HG03095 (cell line): ENCODE results near the gene CCDC12.

Experiments
- ATAC-seq: cut with Tn5 transposase; IDR thresholded peaks from one replicate; pipeline ENCODE4 v1.9.1; 2021; ENCODE audit warnings: moderate library complexity; ENCODE audit not compliant: unreplicated experiment

CCDC12 gene

DNA sequence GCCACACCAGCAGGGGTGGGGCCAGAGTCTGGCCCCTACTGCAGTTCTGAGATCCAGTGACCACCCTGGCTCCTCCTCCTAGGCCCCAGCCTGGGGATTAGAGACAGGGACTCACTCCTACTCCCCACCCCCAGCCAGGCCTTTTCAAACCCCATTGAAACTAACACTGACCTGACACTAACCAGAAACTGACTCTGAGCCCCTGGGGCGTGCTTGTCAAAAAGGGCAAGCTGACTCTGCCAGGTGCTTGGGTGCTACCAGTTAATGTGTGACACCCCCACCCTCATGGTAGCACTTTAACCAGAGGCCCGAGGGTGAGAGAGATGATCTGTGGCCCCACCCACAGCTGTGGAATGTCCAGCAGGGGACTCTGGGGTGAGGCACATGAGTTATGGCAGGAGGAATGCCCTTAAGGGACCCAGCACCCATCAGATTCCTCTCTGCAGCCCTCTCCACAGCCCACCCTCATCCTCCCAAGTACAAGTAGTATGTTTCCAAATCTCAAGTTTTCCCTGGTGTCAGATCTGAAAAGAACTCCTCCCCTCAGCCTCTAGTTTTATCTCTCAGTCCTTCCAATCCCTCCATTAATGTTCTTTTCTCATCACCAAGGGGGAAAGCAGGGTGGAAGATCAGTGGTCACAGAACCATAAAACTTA lies 97.6 kb downstream of the CCDC12 start:
- ATAC-seq: no peak

DNA sequence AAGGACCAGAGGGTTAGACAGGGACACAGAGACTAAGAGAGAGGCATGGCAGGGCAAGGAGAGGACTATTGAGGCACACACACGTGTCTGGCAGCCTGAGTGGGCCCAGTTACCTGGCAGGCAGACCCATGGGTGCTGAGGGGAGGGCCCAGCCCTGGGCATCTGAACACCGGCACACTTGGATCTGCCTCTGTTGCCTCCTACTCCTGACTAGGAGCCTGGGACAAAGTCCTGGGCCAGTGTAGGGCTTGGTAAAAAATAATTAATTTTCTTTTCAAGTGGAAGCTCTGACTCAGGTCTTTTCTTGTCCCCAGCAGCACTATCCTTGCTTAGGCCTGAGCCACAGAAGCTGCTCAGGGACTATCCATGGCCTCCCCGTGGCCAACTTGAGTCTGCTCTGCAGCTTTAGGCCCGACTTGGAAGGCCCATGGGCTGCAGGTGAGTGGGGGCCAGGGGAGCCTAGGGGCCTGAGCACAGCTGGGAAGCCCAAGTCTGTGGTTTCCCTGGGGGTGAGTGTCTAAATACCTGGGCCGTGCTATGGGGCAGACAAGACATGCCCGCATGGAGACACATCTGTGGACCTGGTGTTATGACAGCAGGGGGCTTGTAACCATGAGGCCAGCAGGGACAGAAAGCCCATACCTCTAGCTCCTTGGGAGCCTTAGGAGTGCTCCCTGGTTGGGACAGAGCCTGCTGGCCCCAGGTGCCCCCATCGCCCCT lies 99.0 kb downstream of the CCDC12 start, which contains the start of gene PTH1R:
TSS of gene PTH1R (plus strand) at position 316 of the 720 bp plus-strand sequence. CDS start 5,839 bp downstream, outside the sequence.
- ATAC-seq: no peak

DNA sequence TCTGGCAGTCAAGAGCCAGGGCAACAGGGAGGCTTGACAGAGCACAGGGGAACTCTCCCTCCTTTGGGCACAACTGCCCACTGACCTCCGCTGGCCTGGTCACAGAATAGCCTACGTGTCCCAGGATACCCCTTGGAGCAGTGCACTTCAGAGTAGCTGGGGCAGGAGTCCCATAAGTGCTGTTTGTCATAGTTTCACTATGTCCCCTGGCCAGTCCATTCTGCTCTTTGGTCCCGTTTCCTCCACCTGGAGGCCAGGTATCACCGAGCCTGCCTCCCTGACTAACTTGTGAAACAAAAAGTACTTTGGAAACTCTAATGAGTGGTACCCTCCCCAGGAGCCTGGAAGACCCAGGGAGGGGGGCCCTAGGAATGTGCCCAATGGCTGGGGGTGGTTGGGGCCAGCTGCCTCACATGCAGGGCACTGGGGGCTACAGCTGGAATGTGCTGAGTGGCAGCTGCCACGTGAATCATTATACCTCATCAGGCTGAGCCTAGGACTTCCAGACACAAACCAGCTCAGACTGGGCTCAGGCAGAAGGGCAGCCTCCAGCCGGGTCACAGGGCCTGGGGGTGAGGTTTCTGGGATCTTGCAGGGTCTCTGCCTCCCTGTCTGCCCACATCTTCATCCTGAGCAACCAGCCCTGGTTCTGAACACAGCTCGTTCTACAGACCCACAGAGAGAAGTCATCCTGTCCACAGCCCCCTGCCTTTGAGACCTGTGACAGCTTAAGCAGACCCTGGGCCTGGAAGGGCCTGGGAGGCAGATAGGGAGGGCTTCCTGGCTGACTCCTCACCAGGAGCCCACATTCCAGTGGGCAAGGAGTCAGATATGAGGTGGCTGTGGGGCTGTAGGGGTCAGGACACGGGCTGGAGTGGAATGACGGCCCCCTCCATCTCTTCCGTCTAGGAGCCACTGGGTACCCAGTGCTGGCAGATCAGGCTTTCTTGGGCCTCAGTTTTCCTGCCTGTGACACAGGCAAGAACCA lies 99.9 kb downstream of the CCDC12 start:
- ATAC-seq: no peak

DNA sequence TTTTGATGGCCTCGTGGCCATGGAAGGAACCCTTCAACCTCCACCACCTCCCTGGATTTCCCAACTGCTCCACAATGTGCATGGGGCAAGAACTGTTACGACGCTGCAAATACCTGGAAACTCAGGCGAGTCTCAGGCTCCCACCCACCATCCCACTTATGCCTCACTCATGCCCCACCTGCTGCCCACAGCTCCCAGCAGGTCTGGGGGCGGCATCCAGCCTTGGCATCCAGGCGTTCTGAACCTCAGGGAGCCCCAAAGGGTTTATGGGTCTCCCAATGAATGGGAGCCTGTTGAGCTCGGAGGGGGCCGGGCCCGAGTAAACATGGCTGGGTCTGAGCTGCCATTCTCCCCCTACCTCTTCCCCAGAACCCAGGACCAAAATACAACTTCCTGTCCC lies 101.0 kb downstream of the CCDC12 start:
- ATAC-seq: no peak

DNA sequence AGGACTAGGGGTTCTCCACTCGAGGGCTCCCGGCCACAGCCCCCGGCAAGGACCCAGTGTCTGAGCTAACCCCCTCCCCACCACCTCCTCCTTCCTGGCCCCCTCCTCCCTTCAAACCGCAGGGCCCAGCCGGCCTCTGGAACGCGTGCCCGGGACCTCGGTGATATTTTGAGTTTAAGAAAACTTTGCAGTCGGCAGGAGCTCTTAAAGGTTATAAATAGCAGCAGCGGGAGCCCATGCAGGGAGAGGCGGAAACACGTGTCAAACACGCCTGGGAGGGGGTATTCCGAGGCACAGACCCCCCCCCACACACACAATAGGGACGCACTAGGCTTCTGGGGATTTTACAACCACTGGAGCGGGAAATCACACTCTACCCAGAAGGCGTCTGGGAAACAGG lies 102.1 kb downstream of the CCDC12 start:
- no peak for ATAC-seq

DNA sequence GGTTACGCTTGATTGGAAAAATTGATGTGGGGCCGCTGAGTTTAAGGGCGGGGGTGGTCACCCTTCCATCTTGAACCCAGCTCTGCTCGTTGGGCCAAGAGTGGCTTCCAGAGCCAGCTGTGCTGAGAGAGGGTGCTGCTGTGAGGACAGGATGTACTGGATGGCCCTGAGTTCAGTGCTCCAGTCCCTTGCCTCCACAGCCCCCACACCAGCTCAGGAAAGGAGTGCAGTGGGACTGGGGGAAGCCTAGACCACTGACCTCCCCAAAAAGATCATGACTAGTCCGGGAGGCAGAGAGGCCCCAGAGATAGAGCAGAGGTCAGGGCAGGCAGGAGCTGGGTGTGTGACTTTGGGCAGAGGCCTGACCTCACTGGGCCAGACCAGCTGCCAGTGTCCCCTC lies 103.0 kb downstream of the CCDC12 start:
- no peak for ATAC-seq
